B cell (primary cell): ENCODE data around the gene ATP9A. TPM values are rescaled to one million over a fixed set of nuclear protein-coding genes. Genes with fewer than 3 reads are reported as not detected.

Experiments used
- ATAC-seq: fragments of 200-7000 bp; cut with Tn5 transposase; one replicate; pipeline ENCODE4 v1.10.0; 2021; ENCODE audit warnings: low read depth, mild to moderate bottlenecking, moderate number of reproducible peaks, moderate library complexity
- CTCF ChIA-PET: fragments of 350-600 bp; sonication (Branson Sonifier 250); formaldehyde crosslinking; loops from one replicate; lab custom pipeline; 2021; ENCODE audit warnings: antibody characterized with exemption, inconsistent platforms; lab: Charles Lee
- POLR2A ChIA-PET: fragments of 350-600 bp; sonication (Branson Sonifier 250); formaldehyde crosslinking; loops from one replicate; lab custom pipeline; 2021; ENCODE audit warnings: antibody characterized with exemption; lab: Charles Lee
- DNase-seq: peaks from one replicate; pipeline ENCODE4 v3.0.0; 2013
- H2AFZ ChIP-seq: 2 replicates; pipeline ENCODE4 v1.6.1; 2012; ENCODE audit warnings: mild to moderate bottlenecking, low read depth, low read length; ENCODE audit not compliant: insufficient read depth, poor library complexity, severe bottlenecking
- H3K27ac ChIP-seq, 2 donors: 1 replicate in 1 of 2; 2 replicates in 1 of 2; pipeline ENCODE4 v1.5.1; 2012 to 2013; ENCODE audit warnings: low read length in 2 of 2, mild to moderate bottlenecking in 2 of 2, moderate library complexity in 1 of 2
- H3K27me3 ChIP-seq, 4 experiments: fragments of 200-600 bp in 1 of 4; sonication (generic) in 1 of 4; replicated peaks in 1 of 4; 1 replicate in 2 of 4; 2 replicates in 2 of 4; pipeline versions ENCODE4 v1.6.1 to v1.7.0; 2013 to 2016; ENCODE audit warnings: low read length in 3 of 4, mild to moderate bottlenecking in 2 of 4, mixed read lengths in 1 of 4, moderate library complexity in 1 of 4; ENCODE audit not compliant: insufficient read depth in 4 of 4, control insufficient read depth in 3 of 4; ENCODE audit errors: control extremely low read depth in 1 of 4
- H3K36me3 ChIP-seq, 2 experiments: replicated peaks in 1 of 2; 1 replicate in 1 of 2; 2 replicates in 1 of 2; pipeline versions ENCODE4 v1.6.1 to v1.7.1; 2013; ENCODE audit warnings: low read length in 1 of 2; ENCODE audit not compliant: insufficient read depth in 2 of 2, control insufficient read depth in 1 of 2; ENCODE audit errors: control extremely low read depth in 1 of 2, extremely low read depth in 1 of 2
- H3K4me1 ChIP-seq, 2 donors: fragments of 200-600 bp in 1 of 2; sonication (generic) in 1 of 2; 1 replicate in 1 of 2; 2 replicates in 1 of 2; pipeline versions ENCODE4 v1.5.1 to v1.6.1; 2013 to 2017; ENCODE audit warnings: low read length in 2 of 2; ENCODE audit not compliant: control insufficient read depth in 2 of 2, insufficient read depth in 2 of 2
- H3K4me2 ChIP-seq: replicated peaks from 2 replicates; pipeline ENCODE3; 2012; ENCODE audit warnings: mild to moderate bottlenecking, low read depth, low read length; ENCODE audit not compliant: poor library complexity, severe bottlenecking
- H3K4me3 ChIP-seq, 5 experiments: fragments of 200-600 bp in 1 of 5; sonication (generic) in 1 of 5; 1 replicate in 3 of 5; 2 replicates in 2 of 5; pipeline versions ENCODE4 v1.5.1 to v1.7.0; 2011 to 2016; ENCODE audit warnings: low read length in 4 of 5, mild to moderate bottlenecking in 4 of 5, low read depth in 2 of 5, control low read depth in 1 of 5, moderate library complexity in 1 of 5; ENCODE audit not compliant: insufficient read depth in 1 of 5; ENCODE audit errors: control extremely low read depth in 1 of 5, extremely low read depth in 1 of 5
- H3K79me2 ChIP-seq: fragments of 200-600 bp; sonication (generic); one replicate; pipeline ENCODE4 v1.6.0; 2016; ENCODE audit warnings: low read length; ENCODE audit not compliant: control insufficient read depth, insufficient read depth
- H3K9ac ChIP-seq: fragments of 200-600 bp; sonication (generic); 2 replicates; pipeline ENCODE4 v1.6.1; 2017; ENCODE audit warnings: mild to moderate bottlenecking, low read length, moderate library complexity
- H3K9me3 ChIP-seq, 3 donors: one replicate each; pipeline versions ENCODE4 v1.6.1 to v1.7.1; 2013; ENCODE audit warnings: low read length in 2 of 3; ENCODE audit not compliant: control insufficient read depth in 2 of 3, insufficient read depth in 1 of 3; ENCODE audit errors: control extremely low read depth in 1 of 3
- H4K20me1 ChIP-seq: 2 replicates; pipeline ENCODE4 v1.6.0; 2012; ENCODE audit warnings: mild to moderate bottlenecking, low read length; ENCODE audit not compliant: insufficient read depth, control insufficient read depth, poor library complexity, severe bottlenecking
- H3K27ac Mint-ChIP-seq: one replicate; pipeline ENCODE4 v1.8.0; 2021; ENCODE audit warnings: mixed read lengths
- H3K27me3 Mint-ChIP-seq: one replicate; pipeline ENCODE4 v1.8.0; 2021; ENCODE audit warnings: mixed read lengths
- H3K4me1 Mint-ChIP-seq: one replicate; pipeline ENCODE4 v1.8.0; 2021; ENCODE audit warnings: mixed read lengths
- H3K4me3 Mint-ChIP-seq: one replicate; pipeline ENCODE4 v1.8.0; 2021; ENCODE audit warnings: mixed read lengths
- H3K9me3 Mint-ChIP-seq: one replicate; pipeline ENCODE4 v1.8.0; 2022; ENCODE audit warnings: mixed read lengths; ENCODE audit not compliant: insufficient read depth
- CTCF ChIP-seq: fragments of 200-600 bp; IDR thresholded peaks from one replicate; pipeline ENCODE4 v1.8.0; 2022; ENCODE audit warnings: antibody characterized with exemption, mild to moderate bottlenecking
- EZH2 ChIP-seq: IDR thresholded peaks from 2 replicates; pipeline ENCODE4 v1.6.1; 2012; ENCODE audit warnings: borderline replicate concordance, low read depth, mild to moderate bottlenecking, moderate library complexity, low read length; ENCODE audit not compliant: insufficient read depth, poor library complexity, severe bottlenecking
- WGBS: methylation state at CpG from one replicate; pipeline ENCODE4 v1.1.5; 2013; ENCODE audit warnings: missing lambda C conversion rate; ENCODE audit not compliant: insufficient coverage; 5-methylcytosine and 5-hydroxymethylcytosine counted together
- intact Hi-C: fragments of 100-400 bp; cut with micrococcal nuclease; formaldehyde crosslinking; loops from one replicate; pipeline ENCODE4 v1.10.0; 2022
- polyA plus RNA-seq: library from polyadenylated mRNA; depleted of rRNA; stranded (reverse); fragments of >200 nt; gene quantifications from 2 replicates; pipeline ENCODE4 v1.2.3, GENCODE V29; 2012
- total RNA-seq, 2 donors: library from RNA; stranded (reverse); fragments of 120-200 nt in 1 of 2; gene quantifications; 1 replicate in 1 of 2; 2 replicates in 1 of 2; pipeline versions ENCODE4 v1.2.3 to v1.2.4, GENCODE V29; 2013 to 2022

ATP9A gene
- total and polyA plus RNA-seq, 2 donors (not counting 1 experiment from before 2014, with no cell fraction given): 0.13 to 0.22 TPM

- Histone ChIP-seq H3K4me1 (peaks cover 0 to 3% of the 10 kb centered on the region in 2 donors), H3K9ac (no peak overlapping the region), H4K20me1 (no peaks in the 10 kb centered on the region), H3K4me3 (no peak overlapping the region), H3K4me2 (no peak overlapping the region), H3K9me3 (peaks cover 0 to 4% (median 0%) of the 10 kb centered on the region in 3 donors), H3K27ac (no peak overlapping the region), H3K79me2 (no peaks in the 10 kb centered on the region), H3K36me3 (no peaks in the 10 kb centered on the region), H2AFZ (no peak overlapping the region), H3K27me3 (peaks cover 0 to 8% (median 3%) of the 10 kb centered on the region in 4 experiments)
- DNase-seq (no peak), ATAC-seq (no peak)
- peaks cover 49% of the 10 kb centered on the region for H3K27me3 Mint-ChIP-seq
- ChIA-PET POLR2A (no interaction called here), CTCF (no interaction called here)
- no peak overlapping the region for H3K27ac Mint-ChIP-seq
- intact Hi-C loops: no loop called here
- H3K4me3 Mint-ChIP-seq: no peak overlapping the region
- TF ChIP-seq CTCF (no peak), EZH2 (no peak)
- H3K9me3 Mint-ChIP-seq: no peaks in the 10 kb centered on the region
- H3K4me1 Mint-ChIP-seq: peaks cover 6% of the 10 kb centered on the region
Measured at GRCh38 chr20:51581571-51581970, 186.6 kb downstream of the ATP9A start.

GRCh38 chr20:51579137-51579536 is 189.1 kb downstream of the ATP9A start:
- CTCF ChIA-PET: interaction anchor here (0.6 kb wide), 1 partner anchor 438 kb away, joined by 4 read pairs; no protein-coding TSS in a partner anchor
- no peak for ATAC-seq
- 90% methylated on average over 5 of the region's 8 CpGs for WGBS

More at GRCh38 chr20:51579137-51579536, 189.1 kb downstream of the ATP9A start:
- POLR2A ChIA-PET: no interaction called here
- Histone ChIP-seq H3K4me1 (no peaks in the 10 kb centered on the region), H3K9me3 (peaks cover 0 to 4% (median 0%) of the 10 kb centered on the region in 3 donors), H3K4me3 (no peak overlapping the region), H3K4me2 (no peak overlapping the region), H4K20me1 (no peaks in the 10 kb centered on the region), H3K27me3 (peaks cover 0 to 5% (median 1%) of the 10 kb centered on the region in 4 experiments), H3K27ac (no peak overlapping the region), H2AFZ (no peak overlapping the region), H3K36me3 (no peaks in the 10 kb centered on the region), H3K9ac (no peak overlapping the region), H3K79me2 (no peaks in the 10 kb centered on the region)
- intact Hi-C loops: no loop called here
- Mint-ChIP-seq H3K27me3 (peaks cover 34% of the 10 kb centered on the region), H3K4me3 (no peak overlapping the region), H3K27ac (no peak overlapping the region), H3K9me3 (no peaks in the 10 kb centered on the region), H3K4me1 (no peaks in the 10 kb centered on the region)
- no peak for DNase-seq
- TF ChIP-seq EZH2: no peak
- TF ChIP-seq CTCF: no peak
